Heart left ventricle (tissue), 13 donors: ENCODE measurements around the gene GATM.

Experiments used
- CTCF ChIP-seq, 12 donors: fragments of 200-600 bp; sonication (generic) in 4 of 12; IDR thresholded peaks; one replicate each; pipeline versions ENCODE4 v1.5.0 to v1.8.0; 2018 to 2022; ENCODE audit warnings: antibody characterized with exemption in 12 of 12, mild to moderate bottlenecking in 5 of 12
- POLR2A ChIP-seq, 2 donors: fragments of 450-650 bp; IDR thresholded peaks; one replicate each; pipeline ENCODE4 v1.6.1; 2017; ENCODE audit warnings: antibody characterized with exemption in 2 of 2, mild to moderate bottlenecking in 2 of 2, moderate library complexity in 2 of 2
- donor health status: ischemic (EF 13 %, LVEDD 7.1; RV severe dilation, severe dysfunction).
- donor health status: DM: no; HTN: yes; CAD: no.
- donor health status: DM: no; HTN: no; CAD: no.
- donor health status: ischemic (EF 25% LVEDD 6.9; RV normal size, moderate dysfunction).
- donor health status: ischemic (EF 25% LVEDD 5.7; RV mildly dilated, moderate dysfunction).
- donor health status: ischemic (EF 35%, LVEDD 5.7; RV mildly dilated, moderate dysfunction).
- donor health status: nonischemic (EF 11% LVEDD 7.7; RV severe dilation, severe dysfunction).
- donor health status: DM: yes; HTN: yes; CAD: no.
- donor health status: PGD.
- donor health status: ischemic (EF 29% LVEDD 5.4; RV normal size, mild dysfunction).
- donor health status: nonischemic (EF 23%, LVEDD 6.1; RV moderate dilation, normal function).

DNA sequence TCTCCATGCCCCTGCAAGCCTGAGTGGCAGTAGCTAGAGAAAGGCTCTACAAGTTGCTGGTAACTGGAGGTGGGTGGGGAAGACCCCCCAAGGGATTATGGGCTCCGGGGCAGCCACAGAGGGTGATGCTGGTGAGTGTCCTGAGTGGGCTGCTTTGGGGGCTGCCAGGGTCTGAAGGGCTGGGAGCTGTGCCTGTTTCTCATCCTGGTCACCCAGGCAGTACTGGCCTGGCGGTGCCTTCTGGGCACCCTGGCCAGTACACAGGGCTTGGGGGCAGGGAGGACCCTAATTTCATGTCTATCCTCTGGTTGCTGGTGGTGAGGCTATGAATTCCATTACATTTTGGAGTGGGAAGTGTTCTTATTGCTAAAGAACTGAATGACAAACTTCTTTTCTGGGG, 46.1 kb upstream of the GATM start:
- no peak for TF ChIP-seq CTCF (IDR thresholded peaks at IDR 0.05)
- TF ChIP-seq POLR2A (IDR thresholded peaks at IDR 0.05) = no peak
